Activated CD4-positive, alpha-beta T cell treated with anti-CD3 and anti-CD28 coated beads, Interleukin-2, amount 50 U/mL, for 24 hours (primary cell): ENCODE measurements around the gene XPNPEP2.
"Not testable (repeated sequence)": the region's sequence is repeated elsewhere in the genome, so short reads cannot be mapped to it uniquely, and the experiment has no call there.

Experiments used
- DNase-seq, 2 donors: peaks; one replicate each; pipeline ENCODE4 v3.0.0-alpha.2; 2020; ENCODE audit warnings: low read depth in 1 of 2, low spot score in 1 of 2

XPNPEP2 gene

DNA sequence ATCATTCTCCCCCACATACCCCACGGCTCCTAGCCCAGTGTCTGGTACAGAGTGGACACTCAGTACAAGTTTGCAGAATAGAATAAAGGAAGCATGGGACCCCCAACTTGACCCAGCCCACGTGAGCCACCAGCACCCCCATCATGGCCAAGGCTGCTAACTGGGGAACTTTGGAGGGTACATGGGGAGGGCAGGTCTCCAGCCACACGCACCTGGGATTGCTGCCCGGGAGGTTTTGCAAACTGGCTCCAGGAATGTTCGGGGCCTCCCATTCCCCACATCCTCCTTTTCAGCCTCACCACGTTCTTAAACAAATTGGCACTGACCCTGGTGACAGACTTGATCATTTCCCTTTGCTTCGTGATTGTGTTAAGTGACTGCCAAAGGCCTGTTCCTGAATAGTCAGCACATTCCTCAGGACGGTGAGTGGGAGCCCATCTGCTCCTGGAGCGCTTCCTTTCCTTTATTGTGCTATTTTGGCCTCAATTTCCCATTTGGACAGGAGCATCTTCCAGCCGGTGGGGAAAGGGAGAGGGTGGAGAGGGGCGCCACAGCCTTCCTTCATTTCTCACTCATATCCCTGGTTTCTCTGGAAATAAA lies 18.7 kb upstream of the XPNPEP2 start:
- no peak for DNase-seq

DNA sequence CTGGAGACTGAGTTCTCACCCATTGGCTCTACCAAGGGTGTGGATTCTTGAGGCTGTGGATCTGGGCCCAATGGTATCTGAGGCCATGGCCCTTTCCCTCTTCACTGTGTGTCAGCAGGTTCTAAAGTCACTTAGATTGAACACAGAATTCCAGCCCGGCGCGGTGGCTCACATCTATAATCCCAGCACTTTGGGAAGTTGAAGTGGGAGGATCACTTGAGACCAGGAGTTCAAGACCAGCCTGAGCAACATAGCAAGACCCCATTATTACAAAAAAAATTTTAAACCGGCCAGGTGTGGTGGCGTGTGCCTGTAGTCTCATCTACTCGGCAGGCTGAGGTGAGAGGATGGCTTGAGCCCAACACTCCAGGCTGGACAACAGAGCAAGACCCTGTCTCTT lies 18.0 kb upstream of the XPNPEP2 start:
- no peak for DNase-seq

DNA sequence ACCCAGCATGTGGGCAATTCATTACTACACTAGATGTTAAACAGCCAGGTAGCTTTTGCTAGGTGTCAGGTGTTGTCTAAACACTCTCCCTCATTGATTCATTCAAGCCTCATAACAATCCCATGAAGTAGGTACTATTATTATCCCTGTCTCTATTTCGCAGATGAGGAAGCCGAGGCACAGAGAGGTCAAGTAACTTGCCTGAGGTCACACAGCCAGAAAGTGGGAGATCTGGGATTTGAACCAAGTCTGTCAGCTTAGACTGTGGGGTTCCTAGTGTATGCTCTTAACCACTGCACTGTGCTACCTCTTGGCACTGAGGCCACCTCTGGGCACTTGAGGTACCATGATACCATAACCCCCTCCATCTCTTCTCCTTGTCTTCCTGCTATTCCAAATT lies 17.4 kb upstream of the XPNPEP2 start:
- DNase-seq: no peak

DNA sequence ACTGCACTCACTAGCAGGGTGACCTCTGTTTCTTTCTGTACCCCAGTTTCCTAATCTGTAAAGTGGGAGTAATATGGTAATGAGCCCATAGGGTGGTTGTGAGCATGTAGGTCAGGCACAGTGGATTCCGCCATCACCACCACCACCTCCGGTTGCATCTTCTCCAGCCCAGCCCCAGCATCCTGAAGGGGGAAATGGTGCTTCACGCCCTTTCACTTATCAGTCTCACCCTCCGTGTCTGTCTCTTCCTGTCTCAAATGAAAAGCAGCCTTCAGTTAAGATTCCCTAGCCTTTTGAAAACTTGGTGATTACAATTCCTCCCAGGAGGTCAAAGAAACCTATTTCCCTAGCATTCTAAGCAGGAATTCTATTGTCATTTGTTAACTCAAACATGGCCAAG lies 16.9 kb upstream of the XPNPEP2 start:
- DNase-seq: no peak

DNA sequence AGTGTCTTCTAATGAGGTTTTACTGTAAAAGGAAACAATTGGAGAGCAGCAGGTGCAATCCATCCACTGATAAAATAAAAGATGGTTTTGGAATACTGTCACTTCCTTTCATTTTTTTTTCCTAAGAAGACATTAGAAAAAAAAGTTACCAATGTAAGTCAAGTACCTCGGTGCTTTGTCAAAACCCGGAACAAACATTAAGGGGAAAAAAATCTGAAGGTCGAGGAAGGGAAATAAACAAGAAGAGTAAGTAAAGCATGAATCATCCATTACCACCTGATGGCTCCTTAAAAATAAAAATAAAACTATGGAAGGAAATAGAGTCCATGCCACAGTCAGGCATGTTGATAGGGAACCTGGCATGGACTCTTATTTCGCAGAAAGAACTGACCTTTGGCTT lies 15.3 kb upstream of the XPNPEP2 start:
- DNase-seq: no peak

DNA sequence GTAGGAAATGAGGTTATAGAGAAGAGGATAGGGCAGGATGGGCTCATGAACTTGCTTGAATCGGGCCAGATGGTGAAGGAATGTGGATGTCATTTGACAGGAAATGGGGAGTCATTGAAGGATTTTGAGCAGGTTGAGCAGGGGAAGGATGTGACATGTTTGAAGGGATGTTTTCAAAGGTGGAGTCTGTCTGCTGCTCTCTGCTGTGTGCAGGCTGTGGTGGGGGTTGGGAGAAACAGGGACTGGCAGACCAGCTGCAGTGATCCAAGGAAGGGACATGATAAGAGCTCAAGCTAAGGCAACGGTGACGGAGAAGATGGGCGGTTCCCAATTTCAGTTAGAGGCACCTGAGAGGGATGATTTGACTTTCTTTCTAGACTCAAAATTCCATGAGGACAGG lies 14.0 kb upstream of the XPNPEP2 start:
- no peak for DNase-seq

DNA sequence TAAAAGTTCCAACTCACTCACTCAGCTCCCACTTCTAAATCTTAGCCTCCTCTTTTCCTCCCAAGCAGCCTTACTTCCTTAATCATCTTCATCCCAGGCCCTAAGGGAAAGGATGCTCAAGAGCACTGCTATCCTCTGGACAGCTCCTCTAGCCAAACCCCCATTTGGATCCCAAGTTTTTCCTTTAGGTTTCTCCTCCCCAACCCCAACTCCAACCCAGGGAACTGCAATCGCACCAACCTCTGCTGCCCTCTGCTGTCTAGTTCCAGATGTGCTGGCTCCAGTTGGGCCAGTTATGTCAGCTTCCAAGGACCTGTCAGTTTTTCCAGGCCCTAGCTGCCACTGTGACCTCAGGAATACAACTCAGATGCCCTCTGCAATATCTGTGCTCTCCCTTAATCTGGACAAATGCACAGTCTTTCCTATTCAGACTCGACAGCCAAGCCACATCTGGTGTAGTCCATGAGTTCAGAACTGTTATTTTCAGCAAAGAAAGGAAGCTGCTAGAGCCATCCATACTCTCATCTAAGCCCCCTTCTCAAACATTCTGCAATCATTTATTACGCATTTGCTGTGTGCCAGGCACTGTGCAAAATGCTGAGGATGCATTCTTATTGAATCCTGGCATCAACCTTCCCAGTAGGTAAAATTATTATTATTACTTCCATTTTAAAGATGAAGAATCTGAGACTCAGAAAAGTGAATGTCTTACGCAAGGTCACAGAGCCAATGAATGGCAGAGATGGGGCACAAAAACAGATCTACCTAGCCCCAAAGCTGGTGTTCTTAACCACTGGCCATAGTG lies 12.3 kb upstream of the XPNPEP2 start:
- no peak for DNase-seq

DNA sequence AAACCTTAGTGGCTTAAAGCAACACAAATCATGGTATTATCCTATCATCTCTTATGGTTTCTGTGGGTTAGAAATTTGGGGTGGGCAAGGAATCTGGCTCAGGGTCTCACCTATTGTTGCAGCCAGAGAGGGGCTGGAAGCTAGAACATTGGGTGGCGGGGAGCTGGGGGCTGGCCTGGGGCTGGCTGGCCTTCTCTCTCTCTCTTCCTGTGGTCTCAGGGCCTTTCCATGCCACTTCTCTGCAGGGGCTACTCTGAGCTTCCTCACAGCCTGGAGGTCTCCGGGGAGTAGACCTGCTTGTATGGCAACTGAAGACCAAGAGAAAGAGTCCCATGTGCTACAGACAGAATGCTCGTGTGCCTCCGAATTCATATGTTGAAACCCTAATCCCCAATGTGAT lies 10.7 kb upstream of the XPNPEP2 start:
- DNase-seq: no peak

DNA sequence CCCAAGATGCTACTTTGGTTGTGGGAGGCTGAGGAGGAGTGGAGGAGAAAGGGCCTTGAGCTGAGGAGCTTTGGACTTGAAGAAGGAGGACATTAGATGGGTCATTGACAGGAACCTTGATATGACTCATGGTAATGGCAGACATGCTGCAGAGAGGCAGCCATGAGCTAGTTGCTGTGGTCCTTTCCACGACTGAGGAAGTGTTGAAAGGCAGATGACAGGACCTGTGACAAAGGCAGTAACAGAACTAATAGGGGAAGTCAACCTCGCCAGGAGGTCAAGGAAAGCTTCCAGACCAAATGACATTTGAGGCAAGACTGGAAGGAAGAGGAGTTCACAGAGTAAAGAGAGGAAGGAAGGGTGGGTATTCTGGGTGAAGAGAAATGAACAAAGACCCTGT lies 7.6 kb upstream of the XPNPEP2 start:
- no peak for DNase-seq

DNA sequence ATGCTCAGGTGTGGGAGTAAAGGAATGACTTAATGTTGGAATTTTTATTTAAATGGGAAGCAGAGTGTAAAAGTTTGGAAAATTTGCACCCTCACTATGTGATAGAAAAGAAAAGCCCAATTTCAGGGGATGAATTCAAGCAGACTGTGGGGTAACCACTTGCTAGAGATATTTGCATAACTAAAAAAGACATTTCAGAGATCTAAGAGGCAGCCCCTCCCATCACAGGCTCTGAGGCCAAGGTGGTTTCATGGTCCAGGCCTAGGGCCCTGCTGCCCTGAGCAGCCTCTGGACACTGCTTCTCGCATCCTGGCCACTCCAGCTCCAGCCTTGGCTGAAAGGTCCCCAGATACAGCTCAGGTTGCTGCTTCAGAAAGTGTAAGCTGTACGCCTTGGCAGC lies 5.9 kb upstream of the XPNPEP2 start:
- DNase-seq: no peak

DNA sequence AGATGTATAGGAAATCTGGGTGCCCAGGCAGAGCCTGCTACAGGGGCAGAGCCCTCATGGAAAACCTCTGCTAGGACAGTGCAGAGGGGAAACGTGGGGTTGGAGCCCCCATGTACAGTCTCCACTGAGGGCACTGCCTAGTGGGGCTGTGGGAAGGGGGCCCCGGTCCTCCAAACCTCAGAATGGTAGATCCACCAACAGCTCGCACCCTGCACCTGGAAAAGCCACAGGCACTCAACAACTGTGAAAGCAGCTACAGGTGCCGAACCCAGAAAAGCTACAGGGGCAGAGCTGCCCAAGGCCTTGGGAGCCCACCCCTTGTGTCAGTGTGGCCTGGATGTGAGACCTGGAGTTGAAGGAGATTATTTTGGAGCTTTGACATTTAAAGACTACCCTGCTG lies 5.4 kb upstream of the XPNPEP2 start:
- DNase-seq: no peak

DNA sequence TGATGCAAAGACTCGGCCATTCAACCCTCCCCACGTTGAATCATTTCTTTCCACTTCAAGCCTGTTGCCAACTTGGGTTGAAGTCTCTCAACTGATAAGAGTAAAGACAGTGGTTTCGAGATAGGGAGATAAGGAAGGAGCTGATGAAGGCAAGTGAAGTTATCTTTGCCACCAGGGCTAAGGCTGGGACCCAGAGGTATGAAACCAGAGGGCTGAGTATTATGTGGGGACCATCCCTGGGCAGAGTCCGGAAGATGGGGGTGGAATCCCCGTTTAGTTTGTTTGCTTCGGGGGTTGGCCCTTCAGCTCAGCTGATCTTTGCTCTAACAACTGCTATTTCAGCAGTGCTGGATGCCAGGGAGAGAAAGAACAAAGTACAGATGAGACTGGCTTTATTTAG lies 2.3 kb upstream of the XPNPEP2 start:
- DNase-seq: no peak

DNA sequence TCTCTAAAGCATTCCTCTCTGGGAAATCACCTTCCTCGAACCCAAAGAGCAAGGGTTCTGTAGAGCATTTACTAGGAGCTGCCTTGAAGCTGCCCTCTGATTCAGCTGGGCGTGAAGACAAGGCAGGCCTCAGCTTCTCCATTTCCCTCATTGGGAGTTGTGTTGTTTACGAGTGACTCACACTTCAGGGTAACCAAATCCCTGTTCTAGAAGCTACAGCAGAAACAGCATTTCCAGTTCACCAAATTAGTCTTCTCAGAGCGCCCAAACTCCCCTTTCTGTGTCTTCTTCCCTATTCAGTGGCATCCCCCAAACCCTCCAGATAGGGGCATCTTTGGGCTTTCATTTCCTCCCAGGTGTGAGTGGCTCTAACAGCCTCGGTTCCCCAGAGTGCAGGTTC lies 863 bp upstream of the XPNPEP2 start:
- no peak for DNase-seq

DNA sequence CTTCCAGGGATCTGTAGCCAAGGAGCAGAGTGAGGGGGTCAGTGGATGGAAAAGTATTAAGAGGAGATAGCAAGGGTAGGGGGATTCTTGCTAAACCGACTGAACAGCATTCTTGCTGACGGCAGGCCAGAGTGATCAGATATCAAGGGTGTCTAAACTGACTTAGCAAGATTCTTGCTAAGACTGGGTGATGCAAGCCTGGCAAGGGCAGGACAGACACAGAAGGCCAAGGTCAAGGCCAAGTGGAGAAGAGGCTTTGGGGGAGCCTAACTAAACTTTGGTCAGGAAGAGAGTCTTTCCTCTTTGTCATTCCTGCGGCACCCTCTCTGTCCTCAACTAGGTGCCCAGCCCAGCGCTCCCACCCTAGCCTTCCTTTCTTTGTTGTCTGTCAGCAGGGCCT lies 799 bp downstream of the XPNPEP2 start:
- no peak for DNase-seq

DNA sequence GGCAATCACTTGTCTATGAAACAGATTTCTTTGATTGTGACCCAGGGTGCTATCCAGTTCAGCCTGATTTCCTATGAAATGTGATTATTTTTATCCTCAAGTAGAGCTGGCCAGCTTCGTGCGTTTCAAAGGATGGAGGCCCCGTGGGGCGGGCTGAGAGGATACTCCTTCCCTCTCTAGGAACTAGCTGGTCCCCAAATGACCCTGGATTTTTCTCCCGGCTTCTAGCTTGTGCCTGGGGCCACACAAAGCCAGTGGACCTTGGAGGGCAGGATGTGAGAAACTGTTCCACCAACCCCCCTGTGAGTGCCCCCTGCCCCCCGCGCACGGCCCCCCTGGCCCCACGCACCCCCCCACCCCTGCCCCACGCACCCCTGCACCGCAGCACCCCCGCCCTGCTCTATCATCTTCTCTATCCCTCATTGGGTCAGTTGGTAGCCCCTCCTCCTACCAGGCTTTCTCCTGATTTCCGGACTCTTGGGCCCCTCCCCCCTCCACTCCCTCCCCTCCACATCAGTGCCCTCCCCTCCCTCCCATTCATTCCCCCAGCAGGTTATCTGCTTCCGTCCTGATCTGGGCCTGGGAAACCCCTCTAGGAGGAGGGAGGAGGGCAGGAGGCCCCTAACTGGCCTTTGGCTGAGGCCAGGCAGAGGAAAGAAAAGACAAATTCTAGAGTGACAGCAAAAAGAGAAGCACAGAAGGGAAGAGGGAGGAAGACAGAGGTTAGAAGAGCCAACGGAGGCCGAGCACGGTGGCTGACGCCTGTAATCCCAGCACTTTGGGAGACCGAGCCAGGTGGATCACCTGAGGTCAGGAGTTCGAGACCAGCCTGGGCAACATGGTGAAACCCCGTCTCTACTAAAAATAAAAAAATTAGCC lies 3.3 kb downstream of the XPNPEP2 start:
- DNase-seq: no peak

DNA sequence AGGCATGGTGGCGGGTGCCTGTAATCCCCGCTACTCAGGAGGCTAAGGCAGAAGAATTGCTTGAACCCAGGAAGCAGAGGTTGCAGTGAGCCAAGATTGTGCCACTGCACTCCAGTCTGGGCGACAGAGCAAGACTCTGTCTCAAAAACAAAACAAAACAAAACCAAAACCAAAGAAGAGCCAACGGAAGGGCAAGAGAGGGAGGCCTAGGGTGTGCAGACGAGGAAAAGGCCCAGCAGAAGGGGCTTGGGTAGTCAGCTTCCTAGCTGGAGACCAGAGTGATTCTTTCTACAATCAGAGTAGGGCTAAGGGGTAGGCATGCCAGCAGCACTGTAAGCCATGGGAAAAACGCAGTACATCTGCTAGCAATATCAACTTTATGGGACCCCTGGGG lies 4.0 kb downstream of the XPNPEP2 start:
- DNase-seq: not testable (repeated sequence)

DNA sequence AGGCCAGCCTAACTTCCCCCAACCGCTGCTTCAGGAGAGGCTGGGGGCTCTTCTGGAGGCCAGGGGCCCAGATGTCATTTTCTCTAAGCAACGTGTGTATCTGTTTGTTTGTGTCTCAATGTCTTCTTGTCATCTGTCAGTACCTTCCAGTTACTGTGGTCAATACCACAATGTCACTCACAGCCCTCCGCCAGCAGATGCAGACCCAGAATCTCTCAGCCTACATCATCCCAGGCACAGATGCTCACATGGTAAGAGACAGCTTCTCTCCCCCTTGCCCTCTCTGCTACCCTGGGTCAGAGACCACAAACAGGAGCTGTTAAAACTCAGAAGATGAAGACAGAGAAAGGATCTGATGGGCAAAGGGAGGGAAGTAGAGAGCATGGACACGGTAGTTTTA lies 5.0 kb downstream of the XPNPEP2 start:
- no peak for DNase-seq

DNA sequence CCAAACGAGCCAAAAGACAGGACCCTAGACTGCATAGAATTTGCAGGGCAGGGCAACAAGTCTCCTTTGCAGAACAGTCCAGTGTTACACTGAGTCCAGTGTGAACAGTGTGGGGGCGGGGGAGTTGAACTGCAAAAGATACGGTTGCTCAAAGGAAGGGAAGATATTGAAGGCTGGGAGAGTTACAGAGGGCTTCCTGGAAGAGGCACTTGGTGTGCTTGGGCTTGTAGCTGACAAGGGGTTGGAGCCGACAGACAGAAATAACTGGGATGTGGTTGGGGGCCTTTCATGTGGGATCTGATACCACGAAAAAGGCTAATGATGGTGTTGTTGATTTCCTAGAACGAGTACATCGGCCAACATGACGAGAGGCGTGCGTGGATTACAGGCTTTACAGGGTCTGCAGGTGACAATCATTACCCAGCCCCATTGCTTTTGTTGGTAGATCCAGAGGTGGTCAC lies 6.1 kb downstream of the XPNPEP2 start:
- no peak for DNase-seq

DNA sequence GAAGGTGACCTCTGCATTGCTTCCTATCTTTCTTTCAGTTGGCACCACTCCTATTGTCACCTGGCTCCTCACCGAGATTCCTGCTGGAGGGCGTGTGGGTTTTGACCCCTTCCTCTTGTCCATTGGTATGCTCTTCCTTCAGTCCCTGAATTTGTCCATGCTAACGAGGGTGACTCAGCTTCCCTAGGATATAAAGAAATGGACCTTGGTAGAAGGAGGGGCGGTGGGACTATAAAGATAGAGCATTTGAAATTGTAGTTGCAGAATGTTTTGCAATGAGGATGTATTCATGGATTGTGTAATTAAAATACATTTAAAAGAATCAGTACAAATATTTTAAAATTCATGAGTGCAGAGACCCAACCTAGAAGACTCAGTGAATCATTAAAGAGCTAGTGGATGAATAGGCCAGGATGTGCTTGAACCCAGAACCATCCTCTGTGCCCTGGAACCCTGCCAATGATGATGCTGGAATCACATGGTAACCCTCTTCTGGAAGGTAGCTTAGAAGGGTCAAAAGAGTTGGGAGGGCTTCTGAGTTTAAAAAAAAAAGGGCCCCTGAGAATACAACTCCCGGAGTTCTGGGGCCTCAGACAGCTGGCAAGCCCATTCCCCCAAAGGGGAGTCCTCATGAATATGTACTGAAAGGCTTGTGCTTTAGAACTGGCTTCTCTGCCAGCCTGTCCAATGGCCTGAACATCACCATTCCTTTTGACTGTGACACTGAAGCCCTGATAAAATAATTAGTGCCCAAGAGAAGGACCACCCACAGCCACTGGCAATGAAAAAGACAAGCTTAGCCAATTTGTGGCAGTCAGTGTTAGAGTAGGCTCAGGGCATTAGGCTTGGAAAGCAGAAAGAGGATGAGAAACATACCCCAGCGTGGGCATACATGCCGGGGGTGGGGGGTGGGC lies 8.0 kb downstream of the XPNPEP2 start:
- no peak for DNase-seq

DNA sequence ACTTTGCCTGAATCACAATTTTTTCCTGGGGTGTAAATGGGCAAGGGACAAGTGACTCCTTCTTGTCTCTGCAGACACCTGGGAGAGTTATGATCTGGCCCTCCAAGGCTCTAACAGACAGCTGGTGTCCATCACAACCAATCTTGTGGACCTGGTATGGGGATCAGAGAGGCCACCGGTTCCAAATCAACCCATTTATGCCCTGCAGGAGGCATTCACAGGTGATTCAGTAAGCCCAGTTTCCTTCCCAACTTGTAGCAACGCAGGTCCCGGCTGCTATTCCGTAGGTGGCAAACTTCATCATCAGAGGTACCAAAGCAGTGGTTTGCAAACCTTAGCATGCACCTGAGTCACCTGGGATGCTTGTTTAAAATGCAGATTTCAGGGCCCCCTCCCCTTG lies 8.8 kb downstream of the XPNPEP2 start:
- no peak for DNase-seq

DNA sequence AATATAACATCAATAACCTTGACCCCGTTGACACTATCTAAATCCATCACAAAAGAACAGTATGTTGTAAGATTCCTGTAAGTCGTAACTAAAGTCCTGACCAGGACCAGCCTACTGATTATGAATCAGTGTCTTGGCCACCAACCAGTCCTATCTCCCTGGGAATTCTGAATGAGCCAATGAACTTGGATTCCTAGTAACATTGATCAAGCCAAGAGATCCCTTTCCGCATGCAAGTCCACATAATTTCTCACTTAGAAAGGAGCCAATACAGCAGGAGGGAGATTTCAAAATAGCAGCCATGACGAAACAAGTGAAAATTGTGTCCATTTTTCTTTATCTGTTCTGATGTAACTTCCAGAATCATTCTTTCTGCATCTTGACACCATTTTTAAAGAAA lies 9.5 kb downstream of the XPNPEP2 start:
- DNase-seq: no peak
